Cardiac fibroblast (primary cell): ENCODE data around the gene KIAA0586.

Experiments used
- DNase-seq, 2 donors: peaks; one replicate each; pipeline versions ENCODE4 v3.0.0 to v3.0.0-alpha.2; 2010; ENCODE audit warnings: low read depth in 2 of 2
- H3K4me3 ChIP-seq, 2 donors: replicated peaks in 1 of 2; 1 replicate in 1 of 2; 2 replicates in 1 of 2; pipeline ENCODE4 v1.5.1; 2011; ENCODE audit warnings: low read depth in 2 of 2, low read length in 2 of 2, mild to moderate bottlenecking in 2 of 2, moderate library complexity in 1 of 2
- CTCF ChIP-seq: IDR thresholded peaks from one replicate; pipeline ENCODE4 v1.5.1; 2011; ENCODE audit warnings: low read depth, mild to moderate bottlenecking, low read length, inconsistent platforms

KIAA0586 gene

GRCh38 chr14:58555647-58556046 lies 128.1 kb downstream of the KIAA0586 start:
- no peak overlapping the region for H3K4me3 ChIP-seq
- DNase-seq, result no peak
- no peak for TF ChIP-seq CTCF

DNA sequence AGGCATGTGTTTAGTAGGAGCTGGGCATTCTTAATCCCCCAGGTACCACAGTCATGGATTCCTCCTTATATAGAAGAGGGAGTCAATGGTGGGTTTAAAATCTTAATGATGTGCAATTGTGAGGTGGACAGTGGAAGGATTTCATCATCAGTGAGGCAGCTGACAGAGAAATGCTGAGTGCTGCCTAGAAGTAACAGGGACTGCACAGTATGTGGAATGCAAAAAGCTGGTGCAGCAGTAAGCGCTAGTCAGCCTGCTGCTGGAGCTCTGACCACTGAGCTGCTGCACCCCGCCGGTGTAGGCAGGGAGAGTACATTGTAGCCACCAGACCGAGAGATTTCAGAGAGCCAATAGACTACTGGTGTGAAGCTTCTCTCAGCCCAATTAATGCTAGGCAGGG lies 129.7 kb downstream of the KIAA0586 start:
- no peak for DNase-seq
- no peak for TF ChIP-seq CTCF
- no peak overlapping the region for H3K4me3 ChIP-seq

- peak; percentile 61 to 75 for DNase-seq
- TF ChIP-seq CTCF, result no peak
- H3K4me3 ChIP-seq, result no peak overlapping the region
Observed at GRCh38 chr14:58560208-58560607, 132.7 kb downstream of the KIAA0586 start.

GRCh38 chr14:58562141-58562540 lies 134.6 kb downstream of the KIAA0586 start:
- no peak for DNase-seq
- no peak for TF ChIP-seq CTCF
- H3K4me3 ChIP-seq, result no peak overlapping the region

- no peak for TF ChIP-seq CTCF
- no peak overlapping the region for H3K4me3 ChIP-seq
- DNase-seq, result no peak
Observed at GRCh38 chr14:58563978-58564377, 136.5 kb downstream of the KIAA0586 start.

DNA sequence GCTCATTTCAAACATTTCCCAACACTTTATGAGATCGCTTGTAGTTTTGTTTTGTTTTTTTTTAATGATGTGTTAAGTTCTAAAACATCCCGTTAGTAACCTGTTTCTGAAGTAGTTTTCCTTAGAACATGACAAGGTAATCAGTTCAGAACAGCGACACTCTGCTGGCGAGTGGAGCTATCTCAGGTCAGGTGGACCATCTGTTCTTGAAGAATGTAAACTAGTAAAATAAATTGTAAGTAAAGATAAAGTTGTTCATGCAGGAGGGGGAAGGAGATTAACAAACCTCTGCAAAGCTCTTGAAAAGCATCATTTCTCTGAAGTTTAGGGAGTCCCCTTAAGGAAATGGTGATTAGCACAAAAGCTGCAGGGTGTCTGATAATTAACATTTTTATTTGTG lies 138.3 kb downstream of the KIAA0586 start:
- H3K4me3 ChIP-seq, result no peak overlapping the region
- no peak for DNase-seq
- no peak for TF ChIP-seq CTCF

GRCh38 chr14:58566979-58567378 lies 139.5 kb downstream of the KIAA0586 start:
- no peak for DNase-seq
- TF ChIP-seq CTCF, result no peak
- H3K4me3 ChIP-seq, result no peak overlapping the region
